DOHH2 (cell line): ENCODE measurements around the gene CPNE1.

Source experiments
- H3F3A ChIP-seq: fragments of 200-600 bp; sonication (generic), shearing (Covaris generic); 2 replicates; pipeline ENCODE4 v1.6.0; 2016; ENCODE audit warnings: antibody characterized with exemption, mild to moderate bottlenecking; ENCODE audit not compliant: control insufficient read depth, insufficient read depth
- H3K27ac ChIP-seq: fragments of 200-600 bp; sonication (generic); 2 replicates; pipeline ENCODE4 v1.5.1; 2014; ENCODE audit warnings: low read depth, mild to moderate bottlenecking, low read length, moderate library complexity
- H3K27me3 ChIP-seq: fragments of 200-600 bp; sonication (generic); 2 replicates; pipeline ENCODE4 v1.6.1; 2014; ENCODE audit warnings: mild to moderate bottlenecking, low read length, mixed read lengths; ENCODE audit not compliant: control insufficient read depth
- H3K36me3 ChIP-seq: fragments of 200-600 bp; sonication (generic); 2 replicates; pipeline ENCODE4 v1.6.1; 2014; ENCODE audit warnings: mild to moderate bottlenecking, low read length, moderate library complexity, mixed read lengths; ENCODE audit not compliant: control insufficient read depth
- H3K4me1 ChIP-seq: fragments of 200-600 bp; sonication (generic); 2 replicates; pipeline ENCODE4 v1.6.1; 2014; ENCODE audit warnings: mild to moderate bottlenecking, low read length, mixed read lengths; ENCODE audit not compliant: control insufficient read depth
- H3K4me2 ChIP-seq: fragments of 200-600 bp; sonication (generic); 2 replicates; pipeline ENCODE4 v1.6.0; 2014; ENCODE audit warnings: mild to moderate bottlenecking, low read length, moderate library complexity
- H3K4me3 ChIP-seq: fragments of 200-600 bp; sonication (generic); 2 replicates; pipeline ENCODE4 v1.5.1; 2014; ENCODE audit warnings: mild to moderate bottlenecking, low read length, mixed read lengths
- H3K79me2 ChIP-seq: fragments of 200-600 bp; sonication (generic); 2 replicates; pipeline ENCODE4 v1.6.1; 2014; ENCODE audit warnings: mild to moderate bottlenecking, low read length, mixed read lengths; ENCODE audit not compliant: control insufficient read depth
- H3K9me2 ChIP-seq: fragments of 200-600 bp; sonication (generic); replicated peaks from 2 replicates; pipeline ENCODE4 v1.6.1; 2014; ENCODE audit warnings: mild to moderate bottlenecking, low read length, mixed read lengths; ENCODE audit not compliant: control insufficient read depth
- H3K9me3 ChIP-seq: fragments of 200-600 bp; sonication (generic); 2 replicates; pipeline ENCODE4 v1.6.1; 2014; ENCODE audit warnings: antibody characterized with exemption, low read length, mixed read lengths; ENCODE audit not compliant: control insufficient read depth, insufficient read depth
- H4K20me1 ChIP-seq: fragments of 200-600 bp; sonication (generic); 2 replicates; pipeline ENCODE4 v1.6.0; 2014; ENCODE audit warnings: low read depth, mild to moderate bottlenecking, antibody characterized with exemption, low read length, moderate library complexity; ENCODE audit not compliant: control insufficient read depth, insufficient read depth
- EZH2phosphoT487 ChIP-seq: fragments of 200-600 bp; sonication (generic); IDR thresholded peaks from 2 replicates; pipeline ENCODE4 v1.6.1; 2017; ENCODE audit warnings: borderline replicate concordance, mild to moderate bottlenecking, antibody characterized with exemption, low read length, moderate library complexity, mixed read lengths
- TF ChIP-seq, protein P1 (sequence below): fragments of 200-600 bp; sonication (generic); IDR thresholded peaks from one replicate; pipeline ENCODE4 v1.5.1; 2014; ENCODE audit warnings: antibody characterized with exemption, mild to moderate bottlenecking, low read depth, low read length; ENCODE audit not compliant: poor library complexity, severe bottlenecking

CPNE1 gene

DNA sequence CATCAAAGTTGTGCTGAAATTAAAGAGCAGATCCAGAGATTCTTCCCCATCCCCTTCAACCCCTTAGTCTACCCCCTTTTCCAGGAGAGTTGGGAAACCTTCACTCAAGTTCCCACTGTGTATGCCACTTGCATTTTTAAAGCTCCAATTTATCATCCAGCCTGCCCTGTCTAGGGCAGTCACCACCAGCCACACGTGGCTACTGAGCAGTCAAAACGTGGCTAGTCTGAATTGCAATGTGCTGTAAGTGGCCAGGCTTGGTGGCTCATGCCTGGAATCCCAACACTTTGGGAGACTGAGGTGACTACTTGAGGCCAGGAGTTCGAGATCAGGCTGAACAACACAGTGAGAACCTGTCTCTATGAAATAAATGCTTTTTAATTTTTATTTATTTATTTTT, 87.9 kb downstream of the CPNE1 start:
- Histone ChIP-seq H3K27ac (no peak overlapping the region), H3K4me1 (no peaks in the 10 kb centered on the region), H3K9me3 (no peaks in the 10 kb centered on the region), H3K4me3 (no peak overlapping the region), H3K4me2 (no peak overlapping the region), H3F3A (no peaks in the 10 kb centered on the region), H3K27me3 (peaks cover 7% of the 10 kb centered on the region; the same call in 1 of the 2 replicates), H3K36me3 (no peaks in the 10 kb centered on the region), H3K79me2 (no peaks in the 10 kb centered on the region), H4K20me1 (no peaks in the 10 kb centered on the region), H3K9me2 (no peaks in the 10 kb centered on the region)
- TF ChIP-seq, protein P1, sequence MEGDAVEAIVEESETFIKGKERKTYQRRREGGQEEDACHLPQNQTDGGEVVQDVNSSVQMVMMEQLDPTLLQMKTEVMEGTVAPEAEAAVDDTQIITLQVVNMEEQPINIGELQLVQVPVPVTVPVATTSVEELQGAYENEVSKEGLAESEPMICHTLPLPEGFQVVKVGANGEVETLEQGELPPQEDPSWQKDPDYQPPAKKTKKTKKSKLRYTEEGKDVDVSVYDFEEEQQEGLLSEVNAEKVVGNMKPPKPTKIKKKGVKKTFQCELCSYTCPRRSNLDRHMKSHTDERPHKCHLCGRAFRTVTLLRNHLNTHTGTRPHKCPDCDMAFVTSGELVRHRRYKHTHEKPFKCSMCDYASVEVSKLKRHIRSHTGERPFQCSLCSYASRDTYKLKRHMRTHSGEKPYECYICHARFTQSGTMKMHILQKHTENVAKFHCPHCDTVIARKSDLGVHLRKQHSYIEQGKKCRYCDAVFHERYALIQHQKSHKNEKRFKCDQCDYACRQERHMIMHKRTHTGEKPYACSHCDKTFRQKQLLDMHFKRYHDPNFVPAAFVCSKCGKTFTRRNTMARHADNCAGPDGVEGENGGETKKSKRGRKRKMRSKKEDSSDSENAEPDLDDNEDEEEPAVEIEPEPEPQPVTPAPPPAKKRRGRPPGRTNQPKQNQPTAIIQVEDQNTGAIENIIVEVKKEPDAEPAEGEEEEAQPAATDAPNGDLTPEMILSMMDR: no peak
- no peak for TF ChIP-seq EZH2phosphoT487
